Ovary (tissue), 9 donors: ENCODE measurements around the gene TOMM34. TPM values are rescaled to one million over a fixed set of nuclear protein-coding genes. Genes with fewer than 3 reads are reported as not detected.

Source experiments
- DNase-seq, 5 donors: peaks; one replicate each; pipeline ENCODE4 v3.0.0-alpha.2; 2019 to 2020
- H3K27ac ChIP-seq, 2 donors: fragments of 200-600 bp; one replicate each; pipeline versions ENCODE4 v1.5.1 to v1.8.0; 2019 to 2022
- H3K27me3 ChIP-seq: fragments of 200-600 bp; one replicate; pipeline ENCODE4 v1.8.0; 2022
- H3K36me3 ChIP-seq: fragments of 200-600 bp; sonication (generic); one replicate; pipeline ENCODE4 v1.5.1; 2019
- H3K4me1 ChIP-seq: one replicate; pipeline ENCODE4 v1.8.1; 2013; ENCODE audit warnings: mild to moderate bottlenecking, moderate library complexity; ENCODE audit not compliant: insufficient read depth
- H3K4me3 ChIP-seq: fragments of 200-600 bp; sonication (generic); one replicate; pipeline ENCODE4 v1.5.1; 2017
- H3K9me3 ChIP-seq, 2 donors: fragments of 200-600 bp in 1 of 2; sonication (generic) in 1 of 2; one replicate each; pipeline versions ENCODE4 v1.5.1 to v1.8.1; 2013 to 2019; ENCODE audit warnings: mild to moderate bottlenecking in 1 of 2, moderate library complexity in 1 of 2
- CTCF ChIP-seq, 3 donors: fragments of 450-650 bp in 2 of 3; fragments of 200-600 bp in 1 of 3; IDR thresholded peaks; one replicate each; pipeline versions ENCODE4 v1.5.1 to v1.8.0; 2016 to 2022; ENCODE audit warnings: antibody characterized with exemption in 3 of 3, mild to moderate bottlenecking in 1 of 3
- EP300 ChIP-seq: sonication (generic); formaldehyde crosslinking; IDR thresholded peaks from one replicate; pipeline ENCODE4 v1.6.1; 2017; ENCODE audit warnings: antibody characterized with exemption
- POLR2A ChIP-seq: fragments of 450-650 bp; IDR thresholded peaks from one replicate; pipeline ENCODE4 v1.6.1; 2017; ENCODE audit warnings: antibody characterized with exemption, mild to moderate bottlenecking, moderate library complexity
- WGBS, 3 donors: extraction: QIAGEN DNeasy Blood & Tissue Kit in 1 of 3; methylation state at CpG; one replicate each; pipeline versions ENCODE4 v1.1.5 to v1.1.7; 2013 to 2017; 5-methylcytosine and 5-hydroxymethylcytosine counted together
- intact Hi-C, 4 donors: fragments of 100-400 bp; cut with DNase I; formaldehyde crosslinking; loops; one replicate each; pipeline versions ENCODE4 v1.11.0 to v1.15.1; 2022 to 2023
- polyA plus RNA-seq, 2 donors: library from polyadenylated mRNA; stranded (reverse); fragments of 200-250 nt in 1 of 2; fragments of 350-450 nt in 1 of 2; fragmentation: Illumina TruSeq in 1 of 2; extraction: RNeasy Lipid Tissue Mini Kit (QIAGEN cat#74804) in 1 of 2; gene quantifications; one replicate each; pipeline ENCODE4 v1.2.3, GENCODE V29; 2013 to 2014
- total RNA-seq, 7 donors: library from RNA; depleted of rRNA in 2 of 7; stranded (reverse); fragments of >200 nt in 2 of 7; fragmentation: NEBNext Ultra II Directional in 3 of 7; extraction: Animal tissue kit (Norgen Biotek cat#: 25700) in 3 of 7; gene quantifications; one replicate each; pipeline versions ENCODE4 v1.1.0 to v1.2.4, GENCODE V29; 2016 to 2023
- donor health status: DM: no; HTN: no; CAD: no; lungs with moderate emphysema.
- donor health status: DM: no; HTN: no; CAD: no.
- donor health status: Bipolar disorder and iron deficiency.
- donor health status: DM: yes; HTN: yes; CAD: no.
- donor health status: DM: no; HTN: no; CAD: no.
- donor health status: DM: yes; HTN: yes; CAD: no.

The TOMM34 gene
- total and polyA plus RNA-seq, 9 donors: 12.3 to 60.7 (median 26.2) TPM

DNA sequence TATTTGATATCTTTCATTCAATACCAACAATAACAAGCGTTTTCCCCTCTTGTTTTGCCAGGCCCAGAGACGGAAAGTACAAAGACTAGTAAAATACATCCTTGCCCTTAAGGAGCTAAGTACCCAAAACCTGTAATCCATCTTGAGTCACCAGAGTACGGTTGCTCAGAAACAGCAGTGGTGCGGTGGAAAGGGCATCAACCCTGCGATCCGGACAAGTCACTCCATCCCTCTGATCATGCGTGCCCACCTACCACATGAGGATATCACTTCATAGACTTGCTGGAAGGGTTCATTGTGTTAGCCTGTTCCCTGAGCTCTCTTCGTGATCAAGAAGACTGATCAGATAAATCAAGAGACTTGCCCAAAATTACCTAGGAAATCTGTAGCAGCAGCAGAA is 1.9 kb downstream of the TOMM34 start:
- Histone ChIP-seq H3K4me1 (peaks cover 7% of the 10 kb centered on the region), H3K27ac (no peak overlapping the region), H3K4me3 (no peak overlapping the region), H3K36me3 (no peaks in the 10 kb centered on the region), H3K9me3 (no peaks in the 10 kb centered on the region), H3K27me3 (no peaks in the 10 kb centered on the region)
- WGBS, 3 donors: 89 to 94% (median 91%) methylated on average over 8 of the region's 8 CpGs
- DNase-seq: no peak
- intact Hi-C loops: loop anchor here in 1 of 4 donors (10.0 kb wide), 1 partner anchor 73 kb away; the partner anchor contains the start of gene YWHAB
- no peak for TF ChIP-seq CTCF (IDR thresholded peaks at IDR 0.05)
- TF ChIP-seq EP300: no peak
- no peak for TF ChIP-seq POLR2A

- no peak overlapping the region for H3K27ac ChIP-seq
- intact Hi-C loops: loop anchor here in 1 of 4 donors (10.0 kb wide), 1 partner anchor 72 kb away; the partner anchor contains the start of gene YWHAB
- 91 to 95% (median 94%) methylated on average over 3 of the region's 3 CpGs for WGBS, 3 donors
- DNase-seq: no peak
- H3K9me3 ChIP-seq: no peaks in the 10 kb centered on the region
- no peak overlapping the region for H3K4me3 ChIP-seq
- H3K36me3 ChIP-seq: no peaks in the 10 kb centered on the region
- TF ChIP-seq POLR2A: no peak
- TF ChIP-seq EP300: no peak
- no peak for TF ChIP-seq CTCF (IDR thresholded peaks at IDR 0.05)
- peaks cover 7% of the 10 kb centered on the region for H3K4me1 ChIP-seq
- no peaks in the 10 kb centered on the region for H3K27me3 ChIP-seq
Observed at GRCh38 chr20:44956410-44956809, 3.8 kb downstream of the TOMM34 start.

GRCh38 chr20:44955270-44955669 is 4.9 kb downstream of the TOMM34 start:
- peaks cover 7% of the 10 kb centered on the region for H3K4me1 ChIP-seq
- intact Hi-C loops: loop anchor here in 1 of 4 donors (10.0 kb wide), 1 partner anchor 70 kb away; the partner anchor contains the start of gene YWHAB
- no peak for TF ChIP-seq CTCF (IDR thresholded peaks at IDR 0.05)
- TF ChIP-seq EP300: no peak
- no peak for TF ChIP-seq POLR2A
- no peak overlapping the region for H3K27ac ChIP-seq
- WGBS, 3 donors: 82 to 89% (median 88%) methylated on average over 4 of the region's 4 CpGs
- no peaks in the 10 kb centered on the region for H3K27me3 ChIP-seq
- DNase-seq: no peak
- no peaks in the 10 kb centered on the region for H3K9me3 ChIP-seq
- no peaks in the 10 kb centered on the region for H3K36me3 ChIP-seq
- no peak overlapping the region for H3K4me3 ChIP-seq

- H3K27ac ChIP-seq: no peak overlapping the region
- no peak for DNase-seq
Observed at GRCh38 chr20:44954211-44954610, 6.0 kb downstream of the TOMM34 start.

More at GRCh38 chr20:44954211-44954610, 6.0 kb downstream of the TOMM34 start:
- H3K9me3 ChIP-seq: no peaks in the 10 kb centered on the region
- H3K4me3 ChIP-seq: no peak overlapping the region
- intact Hi-C loops: loop anchor here in 1 of 4 donors (10.0 kb wide), 1 partner anchor 69 kb away; the partner anchor contains the start of gene YWHAB
- TF ChIP-seq POLR2A (no peak), CTCF (IDR thresholded peaks at IDR 0.05) (no peak), EP300 (no peak)
- peaks cover 4% of the 10 kb centered on the region for H3K4me1 ChIP-seq
- H3K36me3 ChIP-seq: no peaks in the 10 kb centered on the region
- H3K27me3 ChIP-seq: no peaks in the 10 kb centered on the region
- 95 to 96% (median 96%) methylated on average over 5 of the region's 5 CpGs for WGBS, 3 donors
